ENCODE measurements around the gene DGKB.

DGKB gene

DNA sequence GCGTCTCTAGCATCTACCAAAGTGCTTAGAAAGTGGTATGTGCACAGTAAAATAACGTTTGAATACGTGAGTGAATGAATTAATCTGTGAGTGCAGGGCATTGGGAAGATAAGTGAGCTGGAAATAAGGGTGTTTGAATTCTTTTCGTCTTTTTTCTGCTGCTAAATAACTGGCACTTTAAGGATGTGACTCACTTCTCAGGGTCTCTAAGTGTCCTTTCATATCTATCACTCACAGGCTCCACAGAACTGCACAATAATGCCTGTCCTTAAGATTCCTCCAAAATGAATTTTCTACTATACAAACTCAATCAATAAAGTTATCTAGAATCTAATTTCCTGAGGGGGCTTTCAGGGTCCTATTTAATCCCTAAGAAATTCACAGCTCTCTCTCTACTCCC, 3.2 kb upstream of the DGKB start:
- no peak for DNase-seq (ENCODE audit: low read depth in 1 of 2, low spot score in 1 of 2)
- no peak overlapping the region for H3K4me3 ChIP-seq (replicated peaks; ENCODE audit: insufficient read depth, low read length)
- no peak overlapping the region for H3K27ac ChIP-seq (replicated peaks)
- no peaks in the 10 kb centered on the region for H3K27me3 ChIP-seq (ENCODE audit: insufficient read depth, poor library complexity, severe bottlenecking)
- TF ChIP-seq, protein P1, sequence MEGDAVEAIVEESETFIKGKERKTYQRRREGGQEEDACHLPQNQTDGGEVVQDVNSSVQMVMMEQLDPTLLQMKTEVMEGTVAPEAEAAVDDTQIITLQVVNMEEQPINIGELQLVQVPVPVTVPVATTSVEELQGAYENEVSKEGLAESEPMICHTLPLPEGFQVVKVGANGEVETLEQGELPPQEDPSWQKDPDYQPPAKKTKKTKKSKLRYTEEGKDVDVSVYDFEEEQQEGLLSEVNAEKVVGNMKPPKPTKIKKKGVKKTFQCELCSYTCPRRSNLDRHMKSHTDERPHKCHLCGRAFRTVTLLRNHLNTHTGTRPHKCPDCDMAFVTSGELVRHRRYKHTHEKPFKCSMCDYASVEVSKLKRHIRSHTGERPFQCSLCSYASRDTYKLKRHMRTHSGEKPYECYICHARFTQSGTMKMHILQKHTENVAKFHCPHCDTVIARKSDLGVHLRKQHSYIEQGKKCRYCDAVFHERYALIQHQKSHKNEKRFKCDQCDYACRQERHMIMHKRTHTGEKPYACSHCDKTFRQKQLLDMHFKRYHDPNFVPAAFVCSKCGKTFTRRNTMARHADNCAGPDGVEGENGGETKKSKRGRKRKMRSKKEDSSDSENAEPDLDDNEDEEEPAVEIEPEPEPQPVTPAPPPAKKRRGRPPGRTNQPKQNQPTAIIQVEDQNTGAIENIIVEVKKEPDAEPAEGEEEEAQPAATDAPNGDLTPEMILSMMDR (IDR thresholded peaks at IDR 0.05; ENCODE audit: insufficient read depth, low read length) = no peak
- TF ChIP-seq, protein P2, sequence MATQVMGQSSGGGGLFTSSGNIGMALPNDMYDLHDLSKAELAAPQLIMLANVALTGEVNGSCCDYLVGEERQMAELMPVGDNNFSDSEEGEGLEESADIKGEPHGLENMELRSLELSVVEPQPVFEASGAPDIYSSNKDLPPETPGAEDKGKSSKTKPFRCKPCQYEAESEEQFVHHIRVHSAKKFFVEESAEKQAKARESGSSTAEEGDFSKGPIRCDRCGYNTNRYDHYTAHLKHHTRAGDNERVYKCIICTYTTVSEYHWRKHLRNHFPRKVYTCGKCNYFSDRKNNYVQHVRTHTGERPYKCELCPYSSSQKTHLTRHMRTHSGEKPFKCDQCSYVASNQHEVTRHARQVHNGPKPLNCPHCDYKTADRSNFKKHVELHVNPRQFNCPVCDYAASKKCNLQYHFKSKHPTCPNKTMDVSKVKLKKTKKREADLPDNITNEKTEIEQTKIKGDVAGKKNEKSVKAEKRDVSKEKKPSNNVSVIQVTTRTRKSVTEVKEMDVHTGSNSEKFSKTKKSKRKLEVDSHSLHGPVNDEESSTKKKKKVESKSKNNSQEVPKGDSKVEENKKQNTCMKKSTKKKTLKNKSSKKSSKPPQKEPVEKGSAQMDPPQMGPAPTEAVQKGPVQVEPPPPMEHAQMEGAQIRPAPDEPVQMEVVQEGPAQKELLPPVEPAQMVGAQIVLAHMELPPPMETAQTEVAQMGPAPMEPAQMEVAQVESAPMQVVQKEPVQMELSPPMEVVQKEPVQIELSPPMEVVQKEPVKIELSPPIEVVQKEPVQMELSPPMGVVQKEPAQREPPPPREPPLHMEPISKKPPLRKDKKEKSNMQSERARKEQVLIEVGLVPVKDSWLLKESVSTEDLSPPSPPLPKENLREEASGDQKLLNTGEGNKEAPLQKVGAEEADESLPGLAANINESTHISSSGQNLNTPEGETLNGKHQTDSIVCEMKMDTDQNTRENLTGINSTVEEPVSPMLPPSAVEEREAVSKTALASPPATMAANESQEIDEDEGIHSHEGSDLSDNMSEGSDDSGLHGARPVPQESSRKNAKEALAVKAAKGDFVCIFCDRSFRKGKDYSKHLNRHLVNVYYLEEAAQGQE (IDR thresholded peaks at IDR 0.05; ENCODE audit: insufficient replicate concordance, low read depth) = no peak
- TF ChIP-seq POLR2AphosphoS5 (IDR thresholded peaks at IDR 0.05; ENCODE audit: low read depth) (no peak), SPI1 (IDR thresholded peaks at IDR 0.05; ENCODE audit: borderline replicate concordance, low read depth) (no peak), GABPA (IDR thresholded peaks at IDR 0.05; ENCODE audit: low read depth) (no peak)

DNA sequence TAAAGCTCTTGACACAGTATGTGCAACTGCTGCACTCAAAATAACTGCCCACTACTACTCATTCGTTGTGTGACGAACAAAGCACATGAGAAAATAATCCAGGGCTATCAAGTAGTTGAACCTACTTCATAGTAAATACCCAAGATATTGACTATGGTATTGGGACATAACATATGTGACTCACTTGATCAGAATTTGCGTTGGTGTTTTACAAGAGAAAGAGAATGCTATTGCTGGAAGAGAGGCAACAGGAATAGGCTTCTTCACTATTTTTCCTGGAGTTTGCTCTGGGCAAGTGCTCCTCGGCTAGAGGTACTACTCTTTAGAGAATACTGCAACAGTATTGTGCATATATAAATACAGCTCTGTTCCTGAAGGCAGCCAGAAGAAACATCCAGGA, 2.5 kb downstream of the DGKB start:
- Histone ChIP-seq H3K27me3 (ENCODE audit: insufficient read depth, poor library complexity, severe bottlenecking) (no peaks in the 10 kb centered on the region), H3K4me3 (replicated peaks; ENCODE audit: insufficient read depth, low read length) (no peak overlapping the region), H3K27ac (replicated peaks) (no peak overlapping the region)
- no peak for TF ChIP-seq POLR2AphosphoS5 (IDR thresholded peaks at IDR 0.05; ENCODE audit: low read depth)
- TF ChIP-seq, protein P2 (IDR thresholded peaks at IDR 0.05; ENCODE audit: insufficient replicate concordance, low read depth) = no peak
- no peak for TF ChIP-seq SPI1 (IDR thresholded peaks at IDR 0.05; ENCODE audit: borderline replicate concordance, low read depth)
- TF ChIP-seq GABPA (IDR thresholded peaks at IDR 0.05; ENCODE audit: low read depth) = no peak
- TF ChIP-seq, protein P1 (IDR thresholded peaks at IDR 0.05; ENCODE audit: insufficient read depth, low read length) = no peak
- DNase-seq (ENCODE audit: low read depth in 1 of 2, low spot score in 1 of 2) = no peak

DNA sequence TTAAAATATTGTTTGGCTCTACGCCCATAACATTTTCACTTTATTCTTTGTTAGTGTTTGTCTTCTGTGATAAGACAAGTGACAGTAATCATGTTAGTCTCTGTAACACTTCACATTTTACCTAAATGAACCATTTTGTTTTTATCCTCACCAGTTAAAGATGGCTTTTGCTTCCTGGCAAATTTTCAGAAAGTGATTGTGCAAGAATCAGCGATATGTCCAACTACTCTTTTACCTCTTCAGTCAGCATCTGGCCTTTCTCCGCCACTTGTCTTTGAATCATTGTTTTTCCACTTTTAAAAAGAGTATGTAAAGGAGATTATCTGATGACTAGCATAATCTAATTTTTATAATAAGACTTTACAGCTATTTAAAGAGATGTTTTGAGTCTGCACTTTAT, 3.5 kb downstream of the DGKB start:
- no peaks in the 10 kb centered on the region for H3K27me3 ChIP-seq (ENCODE audit: insufficient read depth, poor library complexity, severe bottlenecking)
- no peak overlapping the region for H3K27ac ChIP-seq (replicated peaks)
- TF ChIP-seq, protein P1 (IDR thresholded peaks at IDR 0.05; ENCODE audit: insufficient read depth, low read length) = no peak
- DNase-seq (ENCODE audit: low read depth in 1 of 2, low spot score in 1 of 2) = no peak
- no peak overlapping the region for H3K4me3 ChIP-seq (replicated peaks; ENCODE audit: insufficient read depth, low read length)

DNA sequence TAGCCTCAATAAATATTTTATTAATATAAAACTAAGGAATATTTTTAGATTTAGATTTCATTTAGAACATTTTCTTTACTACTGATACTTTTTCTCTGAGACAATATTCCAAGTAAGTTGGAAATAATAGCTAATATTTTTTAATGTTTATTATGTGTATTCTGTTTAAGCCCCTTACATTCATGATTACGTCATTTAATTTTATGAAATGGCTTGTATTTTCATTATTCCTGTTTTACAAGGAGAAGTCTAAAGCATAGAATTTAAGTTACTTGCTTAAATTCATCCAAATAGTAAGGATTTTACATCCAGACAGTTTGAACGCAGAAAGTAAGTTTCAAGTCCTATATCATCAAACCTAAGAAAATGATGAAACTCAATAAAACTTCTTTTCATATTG, 6.1 kb downstream of the DGKB start:
- Histone ChIP-seq H3K27ac (replicated peaks) (no peak overlapping the region), H3K4me3 (replicated peaks; ENCODE audit: insufficient read depth, low read length) (no peak overlapping the region), H3K27me3 (ENCODE audit: insufficient read depth, poor library complexity, severe bottlenecking) (no peaks in the 10 kb centered on the region)
- TF ChIP-seq SPI1 (IDR thresholded peaks at IDR 0.05; ENCODE audit: borderline replicate concordance, low read depth) (no peak), POLR2AphosphoS5 (IDR thresholded peaks at IDR 0.05; ENCODE audit: low read depth) (no peak), GABPA (IDR thresholded peaks at IDR 0.05; ENCODE audit: low read depth) (no peak)
- TF ChIP-seq, protein P1 (IDR thresholded peaks at IDR 0.05; ENCODE audit: insufficient read depth, low read length) = no peak
- TF ChIP-seq, protein P2 (IDR thresholded peaks at IDR 0.05; ENCODE audit: insufficient replicate concordance, low read depth) = no peak
- DNase-seq (ENCODE audit: low read depth in 1 of 2, low spot score in 1 of 2) = no peak
